Activated CD4-positive, alpha-beta memory T cell treated with anti-CD3 and anti-CD28 coated beads, Interleukin-2, amount 10 ng/mL, durations not matched to agents 7 days and 5 days (primary cell): ENCODE data around the gene WDR38. TPM values are rescaled to one million over a fixed set of nuclear protein-coding genes. Genes with fewer than 3 reads are reported as not detected.

Source experiments
- CTCF ChIA-PET: fragments of 350-600 bp; sonication (Branson Sonifier 250); formaldehyde crosslinking; loops from one replicate; lab custom pipeline; 2021; ENCODE audit warnings: antibody characterized with exemption, inconsistent platforms; lab: Charles Lee
- POLR2A ChIA-PET: fragments of 350-600 bp; sonication (Branson Sonifier 250); formaldehyde crosslinking; loops from one replicate; lab custom pipeline; 2021; ENCODE audit warnings: antibody characterized with exemption; lab: Charles Lee
- DNase-seq: peaks from one replicate; pipeline ENCODE4 v3.0.0-alpha.2; 2020
- H3K27ac Mint-ChIP-seq: one replicate; pipeline ENCODE4 v1.8.0; 2021; ENCODE audit warnings: mild to moderate bottlenecking, mixed read lengths
- H3K27me3 Mint-ChIP-seq: one replicate; pipeline ENCODE4 v1.8.0; 2021; ENCODE audit warnings: mixed read lengths
- H3K36me3 Mint-ChIP-seq: one replicate; pipeline ENCODE4 v1.8.0; 2021; ENCODE audit warnings: low read depth, mixed read lengths
- H3K4me1 Mint-ChIP-seq: one replicate; pipeline ENCODE4 v1.8.0; 2021; ENCODE audit warnings: mixed read lengths
- H3K4me3 Mint-ChIP-seq: one replicate; pipeline ENCODE4 v1.8.0; 2021; ENCODE audit warnings: mild to moderate bottlenecking, mixed read lengths
- H3K9me3 Mint-ChIP-seq: one replicate; pipeline ENCODE4 v1.8.0; 2021; ENCODE audit warnings: mixed read lengths
- total RNA-seq, 2 experiments: library from RNA; stranded (reverse); gene quantifications; one replicate each; pipeline ENCODE4 v1.2.3, GENCODE V29; 2021

WDR38 gene
- total RNA-seq, 2 experiments from 2014 or later, result not detected

- peaks cover 54% of the 10 kb centered on the region for H3K4me1 Mint-ChIP-seq
- peak overlapping the region; percentile 100 for H3K27ac Mint-ChIP-seq
- H3K9me3 Mint-ChIP-seq, result no peaks in the 10 kb centered on the region
- H3K4me3 Mint-ChIP-seq, result peak overlapping the region; percentile 88
- H3K36me3 Mint-ChIP-seq, result peaks cover 44% of the 10 kb centered on the region
- POLR2A ChIA-PET, result interaction anchor here (0.7 to 7.9 kb wide), 14 partner anchors 8 to 373 kb away, joined by 3 to 210 read pairs (median 6); partner anchors contain the start of genes ARPC5L, GOLGA1, NR6A1 and RPL35
- H3K27me3 Mint-ChIP-seq, result no peaks in the 10 kb centered on the region
- CTCF ChIA-PET, result interaction anchor here (1.6 to 1.9 kb wide), 2 partner anchors 16 to 73 kb away, joined by 4 to 16 read pairs; partner anchors contain the start of genes GOLGA1 and WDR38
- DNase-seq, result peak; percentile 90
These were observed 15.5 kb downstream of the WDR38 start for GRCh38 chr9:124868511-124869465.

DNA sequence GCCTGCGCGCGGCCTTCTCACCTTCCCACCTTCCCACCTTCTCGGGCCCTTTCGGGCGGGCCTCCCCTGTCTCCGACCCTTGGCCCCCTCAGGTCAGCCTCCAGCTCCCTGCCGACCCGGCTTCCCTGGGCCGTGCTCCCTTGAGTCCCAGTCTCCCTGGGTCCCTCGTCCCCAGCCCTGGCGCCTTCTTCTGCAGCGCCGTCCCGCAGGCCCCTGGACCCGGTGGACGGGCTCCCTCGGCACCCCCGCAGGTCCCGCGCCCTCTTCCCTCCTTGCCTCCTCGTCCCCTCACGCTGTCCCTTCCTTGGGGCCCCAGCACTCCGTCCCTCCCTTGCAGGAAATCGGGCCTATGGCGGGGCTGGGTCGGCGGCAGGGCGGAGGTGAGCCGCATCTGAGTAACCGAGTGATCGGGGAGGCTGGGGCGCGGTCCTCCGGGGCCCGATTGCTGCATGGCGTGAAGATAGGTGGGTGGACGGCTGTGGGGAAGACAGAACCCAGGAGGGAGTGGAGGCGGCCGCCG is 16.3 kb downstream of the WDR38 start:
- Mint-ChIP-seq H3K4me1 (peaks cover 57% of the 10 kb centered on the region), H3K4me3 (peak overlapping the region; percentile 88)
- CTCF ChIA-PET, result interaction anchor here (1.2 to 1.9 kb wide), 4 partner anchors 9 to 72 kb away, joined by 4 to 16 read pairs (median 9); partner anchors contain the start of genes GOLGA1 and WDR38

DNA sequence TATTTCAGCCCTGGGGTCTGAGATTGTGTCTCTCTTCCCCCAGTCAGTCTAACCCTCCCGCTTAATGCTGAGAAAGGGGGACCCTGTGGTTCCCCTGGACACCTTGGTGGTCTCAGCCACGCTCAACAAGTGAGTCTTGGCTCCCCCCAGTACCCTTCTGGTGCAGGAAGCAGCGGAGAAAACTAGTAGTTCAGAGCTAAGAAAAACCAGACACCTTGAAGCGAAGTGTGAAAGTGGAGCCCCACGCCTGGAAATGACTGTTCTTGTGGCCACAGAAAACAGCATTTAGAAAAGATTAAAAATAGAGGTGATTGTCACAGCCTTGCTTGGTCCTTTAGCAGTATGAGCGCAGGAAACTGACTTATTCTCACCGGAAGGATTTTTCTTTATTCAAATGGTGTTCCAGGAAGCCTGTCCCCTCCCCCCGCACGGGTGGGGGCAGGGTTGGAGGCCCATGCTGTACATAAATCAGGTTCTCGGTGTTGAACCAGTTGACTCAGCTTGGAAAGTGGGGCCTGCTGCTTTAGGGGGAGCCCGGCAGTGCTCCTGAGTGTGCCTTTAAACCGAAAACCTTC is 16.8 kb downstream of the WDR38 start:
- POLR2A ChIA-PET, result interaction anchor here (0.7 to 7.9 kb wide), 24 partner anchors 9 to 371 kb away, joined by 3 to 210 read pairs (median 5); partner anchors contain the start of genes ARPC5L, GOLGA1, HSPA5 and NR6A1
- H3K27me3 Mint-ChIP-seq, result no peaks in the 10 kb centered on the region
- CTCF ChIA-PET, result interaction anchor here (1.0 to 1.9 kb wide), 5 partner anchors 9 to 97 kb away, joined by 3 to 16 read pairs (median 9); partner anchors contain the start of genes GOLGA1 and WDR38
- H3K27ac Mint-ChIP-seq, result peak overlapping the region; percentile 100
- H3K4me3 Mint-ChIP-seq, result peak overlapping the region; percentile 88
- H3K9me3 Mint-ChIP-seq, result no peaks in the 10 kb centered on the region
- peak; percentile 90 for DNase-seq
- peaks cover 60% of the 10 kb centered on the region for H3K4me1 Mint-ChIP-seq
- H3K36me3 Mint-ChIP-seq, result peaks cover 53% of the 10 kb centered on the region

More for the DNA sequence above, 16.3 kb downstream of the WDR38 start:
- no peaks in the 10 kb centered on the region for H3K27me3 Mint-ChIP-seq
- H3K9me3 Mint-ChIP-seq, result no peaks in the 10 kb centered on the region
- H3K36me3 Mint-ChIP-seq, result peaks cover 47% of the 10 kb centered on the region
- POLR2A ChIA-PET, result interaction anchor here (0.7 to 7.9 kb wide), 23 partner anchors 9 to 372 kb away, joined by 3 to 210 read pairs (median 4); partner anchors contain the start of genes ARPC5L, GOLGA1, HSPA5 and NR6A1
- DNase-seq, result peak; percentile 53
- H3K27ac Mint-ChIP-seq, result peak overlapping the region; percentile 100

- H3K27me3 Mint-ChIP-seq, result no peaks in the 10 kb centered on the region
- peaks cover 59% of the 10 kb centered on the region for H3K36me3 Mint-ChIP-seq
- H3K9me3 Mint-ChIP-seq, result no peaks in the 10 kb centered on the region
- peaks cover 63% of the 10 kb centered on the region for H3K4me1 Mint-ChIP-seq
- H3K4me3 Mint-ChIP-seq, result peak overlapping the region; percentile 88
- ChIA-PET CTCF (interaction anchor here (1.0 to 1.9 kb wide), 4 partner anchors 10 to 98 kb away, joined by 3 to 16 read pairs (median 9); partner anchors contain the start of gene WDR38), POLR2A (interaction anchor here (1.0 to 7.9 kb wide), 16 partner anchors 10 to 371 kb away, joined by 3 to 210 read pairs (median 6); partner anchors contain the start of genes ARPC5L, GOLGA1, HSPA5 and NR6A1)
- H3K27ac Mint-ChIP-seq, result peak overlapping the region; percentile 100
- DNase-seq, result peak; percentile 25
These were observed 17.5 kb downstream of the WDR38 start for GRCh38 chr9:124870723-124871122.

GRCh38 chr9:124871156-124871561 is 17.9 kb downstream of the WDR38 start:
- CTCF ChIA-PET, result interaction anchor here (1.0 to 1.8 kb wide), 2 partner anchors 9 to 96 kb away, joined by 4 to 8 read pairs; partner anchors contain the start of genes ARPC5L and RPL35
- H3K9me3 Mint-ChIP-seq, result no peaks in the 10 kb centered on the region
- H3K36me3 Mint-ChIP-seq, result peaks cover 62% of the 10 kb centered on the region
- no peak for DNase-seq
- POLR2A ChIA-PET, result interaction anchor here (1.2 to 7.9 kb wide), 10 partner anchors 10 to 370 kb away, joined by 3 to 210 read pairs (median 11); partner anchors contain the start of genes ARPC5L, GOLGA1, HSPA5 and RPL35
- peak overlapping the region; percentile 100 for H3K27ac Mint-ChIP-seq
- H3K27me3 Mint-ChIP-seq, result no peaks in the 10 kb centered on the region
- H3K4me3 Mint-ChIP-seq, result peak overlapping the region; percentile 88
- H3K4me1 Mint-ChIP-seq, result peaks cover 63% of the 10 kb centered on the region

GRCh38 chr9:124873664-124874063 is 20.4 kb downstream of the WDR38 start:
- CTCF ChIA-PET, result interaction anchor here (0.8 kb wide), 1 partner anchor 11 kb away, joined by 3 read pairs; the partner anchor contains the start of genes ARPC5L and RPL35
- POLR2A ChIA-PET, result interaction anchor here (1.1 to 7.9 kb wide), 6 partner anchors 13 to 367 kb away, joined by 3 to 210 read pairs (median 11); partner anchors contain the start of genes ARPC5L, GOLGA1, HSPA5 and RPL35
- Mint-ChIP-seq H3K9me3 (no peaks in the 10 kb centered on the region), H3K36me3 (peaks cover 82% of the 10 kb centered on the region), H3K4me3 (peak overlapping the region; percentile 24), H3K27me3 (no peaks in the 10 kb centered on the region), H3K27ac (peak overlapping the region; percentile 72), H3K4me1 (peaks cover 48% of the 10 kb centered on the region)
- DNase-seq, result no peak

DNA sequence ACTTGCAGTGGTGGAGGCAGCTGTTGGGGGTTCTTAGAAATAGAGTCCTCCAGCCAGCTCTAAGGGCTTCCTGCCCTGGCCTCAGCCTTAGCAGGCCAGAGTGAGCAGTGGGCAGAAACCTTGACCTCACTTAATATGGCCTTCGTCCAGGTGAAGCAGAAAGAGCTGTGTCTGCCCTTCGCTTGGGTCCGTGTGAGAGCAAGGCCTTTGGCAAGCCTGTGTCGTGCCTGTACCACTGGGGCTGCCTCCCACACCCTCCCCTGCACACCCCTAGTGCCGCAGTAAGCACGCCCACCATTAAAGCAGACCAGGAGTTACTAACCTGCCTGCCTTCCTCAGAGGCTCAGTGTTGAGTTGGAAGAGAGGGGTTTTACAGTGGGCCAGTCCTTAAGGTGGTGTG is 22.2 kb downstream of the WDR38 start:
- DNase-seq, result no peak
- CTCF ChIA-PET, result no interaction called here
- POLR2A ChIA-PET, result interaction anchor here (7.9 kb wide), 1 partner anchor 15 kb away, joined by 210 read pairs; the partner anchor contains the start of genes ARPC5L and RPL35
- H3K27ac Mint-ChIP-seq, result no peak overlapping the region
- no peak overlapping the region for H3K4me3 Mint-ChIP-seq
- peaks cover 85% of the 10 kb centered on the region for H3K36me3 Mint-ChIP-seq
- H3K9me3 Mint-ChIP-seq, result no peaks in the 10 kb centered on the region
- H3K4me1 Mint-ChIP-seq, result peaks cover 46% of the 10 kb centered on the region
- no peaks in the 10 kb centered on the region for H3K27me3 Mint-ChIP-seq

DNA sequence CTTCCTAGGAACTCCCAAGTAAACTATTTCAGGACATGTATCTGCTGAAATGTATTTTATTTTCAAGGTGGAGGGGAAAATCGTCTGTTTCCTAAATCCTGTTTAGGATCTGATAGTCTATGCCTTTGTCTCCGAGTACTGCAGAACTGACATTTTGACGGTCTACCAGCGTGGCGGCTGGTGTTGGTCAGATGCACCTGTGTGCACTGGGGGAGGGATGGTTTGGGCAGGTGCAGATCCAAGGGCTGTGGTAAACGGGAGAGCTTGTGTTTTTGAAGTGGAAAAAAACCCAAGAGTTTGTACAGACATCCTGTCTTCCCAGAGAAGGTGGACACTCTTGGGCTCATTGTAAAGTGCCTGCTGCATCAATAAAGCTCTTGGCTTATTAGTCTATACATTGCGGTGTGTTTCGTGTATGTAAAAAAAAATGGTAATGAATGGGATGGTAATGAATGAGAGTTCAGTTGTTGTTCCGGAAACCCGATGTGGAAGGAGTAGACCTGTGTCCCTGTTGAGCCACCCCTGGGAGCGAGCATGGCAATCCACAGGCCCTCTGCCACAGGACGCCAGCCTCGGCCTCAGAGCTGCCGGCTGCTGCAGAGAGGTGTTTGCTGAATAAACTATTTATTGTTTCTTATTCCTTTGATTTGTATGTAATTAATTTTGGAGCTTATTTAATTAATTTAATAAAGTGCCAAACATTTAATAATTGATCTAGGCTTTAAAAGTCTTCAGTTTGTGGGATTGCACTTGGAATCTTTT is 23.9 kb downstream of the WDR38 start:
- no peaks in the 10 kb centered on the region for H3K27me3 Mint-ChIP-seq

DNA sequence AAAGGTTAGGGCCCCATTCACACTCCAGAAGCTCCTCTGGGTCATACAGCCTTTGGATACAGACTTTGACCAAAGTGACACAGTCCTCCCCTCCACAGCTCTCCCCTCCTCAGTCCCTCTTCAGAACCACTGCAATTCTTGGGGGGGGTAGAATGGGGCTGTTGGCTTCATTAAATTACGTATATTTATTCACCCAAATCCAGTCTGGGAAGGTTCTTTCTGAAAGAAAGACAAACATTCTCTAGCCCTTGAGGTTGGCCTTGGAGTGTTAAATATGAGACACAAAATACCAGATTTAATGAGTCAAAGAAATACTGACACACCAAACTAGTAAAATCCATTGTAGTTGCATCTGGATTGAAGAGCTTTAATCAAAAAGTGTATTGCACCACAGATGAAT is 24.8 kb downstream of the WDR38 start:
- ChIA-PET POLR2A (interaction anchor here (0.8 to 7.5 kb wide), 7 partner anchors 7 to 26 kb away, joined by 3 to 53 read pairs (median 5); partner anchors contain the start of genes ARPC5L, RPL35 and WDR38), CTCF (interaction anchor here (0.6 to 1.5 kb wide), 3 partner anchors 16 to 26 kb away, joined by 3 to 5 read pairs (median 4); no protein-coding TSS in a partner anchor)
- peaks cover 64% of the 10 kb centered on the region for H3K36me3 Mint-ChIP-seq
- no peak for DNase-seq
- no peaks in the 10 kb centered on the region for H3K27me3 Mint-ChIP-seq
- H3K4me3 Mint-ChIP-seq, result no peak overlapping the region
- H3K9me3 Mint-ChIP-seq, result no peaks in the 10 kb centered on the region
- no peak overlapping the region for H3K27ac Mint-ChIP-seq
- H3K4me1 Mint-ChIP-seq, result peaks cover 21% of the 10 kb centered on the region

More for the DNA sequence above, 23.9 kb downstream of the WDR38 start:
- Mint-ChIP-seq H3K36me3 (peaks cover 71% of the 10 kb centered on the region), H3K9me3 (no peaks in the 10 kb centered on the region), H3K4me3 (no peak overlapping the region), H3K4me1 (peaks cover 30% of the 10 kb centered on the region), H3K27ac (no peak overlapping the region)
- no peak for DNase-seq
- ChIA-PET POLR2A (interaction anchor here (0.8 to 7.5 kb wide), 7 partner anchors 7 to 25 kb away, joined by 3 to 53 read pairs (median 5); partner anchors contain the start of genes ARPC5L, RPL35 and WDR38), CTCF (interaction anchor here (1.2 to 1.5 kb wide), 2 partner anchors 17 to 25 kb away, joined by 3 to 5 read pairs; no protein-coding TSS in a partner anchor)

DNA sequence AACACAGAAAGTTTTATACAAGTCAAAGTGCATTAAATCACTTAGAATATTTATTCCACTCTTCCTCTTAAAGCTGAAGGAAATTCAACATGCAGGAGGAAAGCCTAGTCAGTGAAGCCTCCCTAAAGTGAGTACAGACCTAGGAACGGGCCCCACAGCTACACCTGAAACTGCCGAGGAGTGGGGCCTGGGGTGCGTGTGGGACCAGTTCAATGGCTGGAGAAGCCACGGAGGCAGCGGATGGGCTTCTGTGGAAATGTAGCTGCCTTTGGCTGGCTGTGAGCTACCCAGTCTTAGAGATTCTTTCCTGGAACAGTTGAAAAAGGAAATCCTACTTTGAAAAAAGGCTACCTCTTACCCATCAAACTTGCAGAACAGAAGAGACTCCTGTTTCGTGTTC is 25.3 kb downstream of the WDR38 start:
- DNase-seq, result no peak
- H3K9me3 Mint-ChIP-seq, result no peaks in the 10 kb centered on the region
- H3K27ac Mint-ChIP-seq, result no peak overlapping the region
- peaks cover 16% of the 10 kb centered on the region for H3K4me1 Mint-ChIP-seq
- ChIA-PET POLR2A (interaction anchor here (0.9 to 7.5 kb wide), 7 partner anchors 8 to 26 kb away, joined by 3 to 53 read pairs (median 5); partner anchors contain the start of genes ARPC5L, RPL35 and WDR38), CTCF (interaction anchor here (0.6 to 1.5 kb wide), 4 partner anchors 16 to 26 kb away, joined by 3 to 5 read pairs (median 4); partner anchors contain the start of gene WDR38)
- H3K27me3 Mint-ChIP-seq, result no peaks in the 10 kb centered on the region
- no peak overlapping the region for H3K4me3 Mint-ChIP-seq
- peaks cover 59% of the 10 kb centered on the region for H3K36me3 Mint-ChIP-seq
